ENCODE measurements around the gene CARMIL1. TPM values are rescaled to one million over a fixed set of nuclear protein-coding genes. Genes with fewer than 3 reads are reported as not detected.

CARMIL1 gene
- total RNA-seq, 1 donor from 2014 or later: 19.1 TPM

- FAIRE-seq (no peak), DNase-seq (ENCODE audit: low read depth) (no peak)
- Histone ChIP-seq H3K27ac (ENCODE audit: low read depth, low read length) (no peak overlapping the region), H3K27me3 (ENCODE audit: insufficient read depth, low read length) (no peaks in the 10 kb centered on the region), H4K20me1 (ENCODE audit: insufficient read depth, low read length) (no peaks in the 10 kb centered on the region), H3K9ac (ENCODE audit: low read length) (no peak overlapping the region), H3K79me2 (ENCODE audit: insufficient read depth, low read length) (no peaks in the 10 kb centered on the region), H3K4me3 (ENCODE audit: insufficient read depth, low read depth, low read length) (no peak overlapping the region), H3K36me3 (ENCODE audit: insufficient read depth, low read length) (no peaks in the 10 kb centered on the region), H3K4me2 (ENCODE audit: low read length) (no peak overlapping the region), H3K9me3 (ENCODE audit: insufficient read depth, low read depth, low read length) (no peaks in the 10 kb centered on the region), H2AFZ (ENCODE audit: low read depth, low read length) (no peak overlapping the region), H3K4me1 (ENCODE audit: insufficient read depth, low read length) (peaks cover 3% of the 10 kb centered on the region)
- Mint-ChIP-seq H3K9me3 (ENCODE audit: unreplicated experiment) (no peaks in the 10 kb centered on the region), H3K4me1 (ENCODE audit: low read depth, unreplicated experiment) (peaks cover 18% of the 10 kb centered on the region), H3K36me3 (ENCODE audit: low read depth, unreplicated experiment) (no peaks in the 10 kb centered on the region), H3K4me3 (ENCODE audit: unreplicated experiment) (no peak overlapping the region), H3K27ac (ENCODE audit: unreplicated experiment) (no peak overlapping the region), H3K27me3 (ENCODE audit: low read depth, unreplicated experiment) (no peaks in the 10 kb centered on the region)
- no peak for TF ChIP-seq CTCF (IDR thresholded peaks at IDR 0.05; ENCODE audit: insufficient read depth, low read depth, low read length)
- TF ChIP-seq EZH2 (IDR thresholded peaks at IDR 0.05; ENCODE audit: insufficient read depth, low read length): no peak
These were observed 175.0 kb downstream of the CARMIL1 start for GRCh38 chr6:25454136-25454535.

- no peak overlapping the region for H3K4me2 ChIP-seq (ENCODE audit: low read length)
- Mint-ChIP-seq H3K27me3 (ENCODE audit: low read depth, unreplicated experiment) (no peaks in the 10 kb centered on the region), H3K9me3 (ENCODE audit: unreplicated experiment) (no peaks in the 10 kb centered on the region), H3K4me1 (ENCODE audit: low read depth, unreplicated experiment) (peaks cover 11% of the 10 kb centered on the region), H3K4me3 (ENCODE audit: unreplicated experiment) (no peak overlapping the region), H3K27ac (ENCODE audit: unreplicated experiment) (no peak overlapping the region), H3K36me3 (ENCODE audit: low read depth, unreplicated experiment) (no peaks in the 10 kb centered on the region)
- H3K36me3 ChIP-seq (ENCODE audit: insufficient read depth, low read length): no peaks in the 10 kb centered on the region
- H2AFZ ChIP-seq (ENCODE audit: low read depth, low read length): no peak overlapping the region
- H3K9me3 ChIP-seq (ENCODE audit: insufficient read depth, low read depth, low read length): no peaks in the 10 kb centered on the region
- TF ChIP-seq CTCF (IDR thresholded peaks at IDR 0.05; ENCODE audit: insufficient read depth, low read depth, low read length): no peak
- TF ChIP-seq EZH2 (IDR thresholded peaks at IDR 0.05; ENCODE audit: insufficient read depth, low read length): no peak
- no peak overlapping the region for H3K27ac ChIP-seq (ENCODE audit: low read depth, low read length)
- H3K4me3 ChIP-seq (ENCODE audit: insufficient read depth, low read depth, low read length): no peak overlapping the region
- H3K79me2 ChIP-seq (ENCODE audit: insufficient read depth, low read length): no peaks in the 10 kb centered on the region
- no peak overlapping the region for H3K9ac ChIP-seq (ENCODE audit: low read length)
- no peak for DNase-seq (ENCODE audit: low read depth)
- H4K20me1 ChIP-seq (ENCODE audit: insufficient read depth, low read length): no peaks in the 10 kb centered on the region
- FAIRE-seq: no peak
- H3K4me1 ChIP-seq (ENCODE audit: insufficient read depth, low read length): peaks cover 3% of the 10 kb centered on the region
- no peaks in the 10 kb centered on the region for H3K27me3 ChIP-seq (ENCODE audit: insufficient read depth, low read length)
These were observed 177.3 kb downstream of the CARMIL1 start for GRCh38 chr6:25456249-25457040.

GRCh38 chr6:25457516-25457915, 178.3 kb downstream of the CARMIL1 start:
- H3K27ac Mint-ChIP-seq (ENCODE audit: unreplicated experiment): peak overlapping the region; percentile 59
- H3K4me1 ChIP-seq (ENCODE audit: insufficient read depth, low read length): peaks cover 3% of the 10 kb centered on the region
- no peak overlapping the region for H2AFZ ChIP-seq (ENCODE audit: low read depth, low read length)
- H3K9me3 Mint-ChIP-seq (ENCODE audit: unreplicated experiment): no peaks in the 10 kb centered on the region
- H3K36me3 Mint-ChIP-seq (ENCODE audit: low read depth, unreplicated experiment): no peaks in the 10 kb centered on the region
- no peak overlapping the region for H3K4me3 Mint-ChIP-seq (ENCODE audit: unreplicated experiment)
- H3K9ac ChIP-seq (ENCODE audit: low read length): no peak overlapping the region
- H3K4me2 ChIP-seq (ENCODE audit: low read length): no peak overlapping the region
- H3K36me3 ChIP-seq (ENCODE audit: insufficient read depth, low read length): no peaks in the 10 kb centered on the region
- H3K4me3 ChIP-seq (ENCODE audit: insufficient read depth, low read depth, low read length): no peak overlapping the region
- DNase-seq (ENCODE audit: low read depth) (no peak), FAIRE-seq (no peak)
- H3K27me3 ChIP-seq (ENCODE audit: insufficient read depth, low read length): no peaks in the 10 kb centered on the region
- H3K4me1 Mint-ChIP-seq (ENCODE audit: low read depth, unreplicated experiment): peaks cover 16% of the 10 kb centered on the region
- TF ChIP-seq EZH2 (IDR thresholded peaks at IDR 0.05; ENCODE audit: insufficient read depth, low read length) (no peak), CTCF (IDR thresholded peaks at IDR 0.05; ENCODE audit: insufficient read depth, low read depth, low read length) (no peak)
- no peaks in the 10 kb centered on the region for H3K9me3 ChIP-seq (ENCODE audit: insufficient read depth, low read depth, low read length)
- H3K79me2 ChIP-seq (ENCODE audit: insufficient read depth, low read length): no peaks in the 10 kb centered on the region
- H3K27ac ChIP-seq (ENCODE audit: low read depth, low read length): no peak overlapping the region
- no peaks in the 10 kb centered on the region for H3K27me3 Mint-ChIP-seq (ENCODE audit: low read depth, unreplicated experiment)
- H4K20me1 ChIP-seq (ENCODE audit: insufficient read depth, low read length): no peaks in the 10 kb centered on the region

All from astrocyte (in vitro differentiated cells and primary cell).